ENCODE results near the gene ELAC2. TPM values are rescaled to one million over a fixed set of nuclear protein-coding genes. Genes with fewer than 3 reads are reported as not detected.

Gene ELAC2
- total and polyA plus RNA-seq, 2 of the 8 experiments (the other 6 are each of a cell fraction or from before 2014, with no cell fraction given), result 91.6 to 127 TPM

GRCh38 chr17:13000561-13000960 lies 17.3 kb downstream of the ELAC2 start:
- H3K79me2 ChIP-seq (ENCODE audit: control insufficient read depth in 1 of 2, insufficient read depth in 2 of 2, low read length in 2 of 2), result no peaks in the 10 kb centered on the region
- no peaks in the 10 kb centered on the region for H3K4me1 ChIP-seq (replicated peaks in 1 of 4; ENCODE audit: control insufficient read depth in 3 of 4, insufficient read depth in 4 of 4, low read length in 3 of 4)
- CTCF ChIA-PET (ENCODE audit: partially characterized antibody), result no interaction called here
- no peak overlapping the region for H3K23ac ChIP-seq (ENCODE audit: insufficient read length)
- POLR2A ChIA-PET (ENCODE audit: partially characterized antibody), result interaction anchor here (1.0 to 2.4 kb wide), 3 partner anchors 9 to 36 kb away, joined by 3 to 7 read pairs (median 3); no protein-coding TSS in a partner anchor
- DNase-seq (ENCODE audit: low read depth in 1 of 2, low spot score in 2 of 2), result no peak
- H2BK5ac ChIP-seq (ENCODE audit: low read depth, low read length), result no peak overlapping the region
- no peaks in the 10 kb centered on the region for H3K79me1 ChIP-seq (ENCODE audit: low read depth, low read length)
- H2AFZ ChIP-seq (ENCODE audit: low read length), result no peak overlapping the region
- no peak overlapping the region for H3K56ac ChIP-seq (replicated peaks; ENCODE audit: insufficient read length, low read depth, low read length)
- no peak overlapping the region for H2BK15ac ChIP-seq (ENCODE audit: low read length)
- H3K36me3 ChIP-seq (ENCODE audit: control insufficient read depth in 2 of 4, insufficient read depth in 4 of 4, low read length in 3 of 4), result peaks cover 60 to 85% (median 80%) of the 10 kb centered on the region in 4 experiments
- FAIRE-seq, result no peak
- H4K91ac ChIP-seq (replicated peaks; ENCODE audit: insufficient read length, low read length), result no peak overlapping the region
- H2BK120ac ChIP-seq (replicated peaks; ENCODE audit: low read depth, low read length), result no peak overlapping the region
- 0 out of 2 replicates have a peak overlapping the region, but pooled peaks have one; percentile 71 for H4K8ac ChIP-seq (ENCODE audit: extremely low read depth, insufficient read depth, low read length)
- H2BK12ac ChIP-seq (ENCODE audit: low read depth, low read length), result no peak overlapping the region
- peaks cover 1 to 11% of the 10 kb centered on the region in 2 experiments for H4K20me1 ChIP-seq (replicated peaks in 1 of 2; ENCODE audit: control insufficient read depth in 1 of 2, insufficient read depth in 2 of 2, low read length in 2 of 2)
- H3K9me3 ChIP-seq (ENCODE audit: insufficient read depth in 2 of 2, low read depth in 1 of 2, low read length in 1 of 2), result no peaks in the 10 kb centered on the region
- WGBS, 2 experiments (ENCODE audit: extremely low coverage in 1 of 2, insufficient coverage in 1 of 2, insufficient read length in 1 of 2, insufficient replicate concordance in 2 of 2, low coverage in 1 of 2, low lambda C conversion rate in 2 of 2, missing lambda C conversion rate in 1 of 2), result 81% methylated on average over 8 of the region's 8 CpGs; no CpG with 5 or more reads in 1 of the 2 experiments
- TF ChIP-seq SIX5 (IDR thresholded peaks at IDR 0.05; ENCODE audit: low read depth, low read length), result no peak
- TF ChIP-seq BRCA1 (IDR thresholded peaks at IDR 0.05; ENCODE audit: low read depth, low read length), result no peak
- TF ChIP-seq KDM5A (IDR thresholded peaks at IDR 0.05; ENCODE audit: low read length), result no peak
- no peak for TF ChIP-seq SIN3A (conservative IDR thresholded peaks at IDR 0.05 in 1 of 2, IDR thresholded peaks at IDR 0.05 in 1 of 2; ENCODE audit: low read depth in 1 of 2, low read length in 2 of 2)
- no peak for TF ChIP-seq CTCF (IDR thresholded peaks at IDR 0.05; ENCODE audit: control extremely low read depth in 1 of 3, insufficient read depth in 1 of 3, low read depth in 1 of 3, low read length in 3 of 3)
- no peak overlapping the region for H3K4me3 ChIP-seq (ENCODE audit: extremely low read depth in 1 of 4, insufficient read depth in 2 of 4, low read depth in 3 of 4, low read length in 4 of 4)
- H2AK5ac ChIP-seq (ENCODE audit: low read depth, low read length), result no peak overlapping the region
- H3K4me2 ChIP-seq (ENCODE audit: insufficient read depth in 1 of 2, low read depth in 2 of 2, low read length in 2 of 2), result no peak overlapping the region
- H3K27me3 ChIP-seq (replicated peaks in 1 of 4; ENCODE audit: control insufficient read depth in 3 of 4, extremely low read depth in 1 of 4, insufficient read depth in 3 of 4, low read length in 3 of 4), result no peaks in the 10 kb centered on the region
- no peaks in the 10 kb centered on the region for H3K23me2 ChIP-seq (ENCODE audit: low read depth, low read length)
- no peak overlapping the region for H3K27ac ChIP-seq (ENCODE audit: low read depth, low read length)
- no peak overlapping the region for H3K4ac ChIP-seq (replicated peaks; ENCODE audit: insufficient read length, low read depth, low read length)
- H4K5ac ChIP-seq (ENCODE audit: insufficient read length, low read depth, low read length), result no peak overlapping the region
- H3K14ac ChIP-seq (ENCODE audit: insufficient read length), result no peak overlapping the region
- H3K9ac ChIP-seq (replicated peaks in 1 of 4; ENCODE audit: extremely low read depth in 1 of 4, low read depth in 3 of 4, low read length in 3 of 4), result no peak overlapping the region
- no peak overlapping the region for H3K18ac ChIP-seq (ENCODE audit: extremely low read depth, low read length)
- no peak overlapping the region for H2BK20ac ChIP-seq (ENCODE audit: low read length)

Measured in H1 (cell line).